ENCODE measurements around the gene GALNTL6. TPM values are rescaled to one million over a fixed set of nuclear protein-coding genes. Genes with fewer than 3 reads are reported as not detected.

GALNTL6 gene
- total and polyA plus RNA-seq, 9 of the 15 experiments (the other 6 are each of a cell fraction or from before 2014, with no cell fraction given) = 0.18 to 0.50 (median 0.29) TPM

- Histone ChIP-seq H3K27me3 (ENCODE audit: control insufficient read depth in 2 of 2, insufficient read depth in 2 of 2, low read length in 2 of 2) (no peaks in the 10 kb centered on the region), H3K27ac (ENCODE audit: extremely low read depth, low read depth, low read length) (no peak overlapping the region), H2AFZ (ENCODE audit: low read depth, low read length) (peak overlapping the region; percentile 64; the same call in 1 of the 2 replicates), H3K9me1 (ENCODE audit: control insufficient read depth, insufficient read depth, low read length) (no peaks in the 10 kb centered on the region), H3K36me3 (ENCODE audit: control insufficient read depth, insufficient read depth, low read length) (no peaks in the 10 kb centered on the region), H3K4me1 (replicated peaks in 1 of 2; ENCODE audit: control insufficient read depth in 2 of 2, insufficient read depth in 2 of 2, low read length in 2 of 2) (no peaks in the 10 kb centered on the region; a peak in 1 of 5 replicates), H3K79me2 (ENCODE audit: control insufficient read depth, insufficient read depth, low read length) (no peaks in the 10 kb centered on the region), H3K4me2 (ENCODE audit: insufficient read depth, low read length) (no peak overlapping the region), H3K4me3 (no peak overlapping the region), H4K20me1 (replicated peaks; ENCODE audit: control insufficient read depth, insufficient read depth, low read length) (no peaks in the 10 kb centered on the region), H3K9ac (ENCODE audit: insufficient read depth in 1 of 2, low read depth in 2 of 2, low read length in 2 of 2) (no peak overlapping the region), H3K9me3 (replicated peaks; ENCODE audit: control insufficient read depth, insufficient read depth, low read depth, low read length) (no peaks in the 10 kb centered on the region)
- ChIA-PET POLR2A (no interaction called here), CTCF (ENCODE audit: low intra/inter-chr PET ratio) (no interaction called here)
- ATAC-seq = peak; percentile 61
- DNase-seq (ENCODE audit: extremely low read depth in 1 of 4, low spot score in 3 of 4) = no peak
- in situ Hi-C loops (cut with MboI) = no loop called here
- intact Hi-C loops (cut with micrococcal nuclease) = no loop called here
- 16% methylated on average over 5 of the region's 5 CpGs for WGBS (ENCODE audit: insufficient coverage, low coverage, missing lambda C conversion rate)
- no TSS peak for BruUV-seq (replicated peaks)
- FAIRE-seq = no peak
- no peak for TF ChIP-seq NFXL1 (CRISPR knock-in tag; IDR thresholded peaks at IDR 0.05)
- TF ChIP-seq REST (IDR thresholded peaks at IDR 0.05; ENCODE audit: borderline replicate concordance) = no peak
- TF ChIP-seq REST (CRISPR knock-in tag; IDR thresholded peaks at IDR 0.05; ENCODE audit: low read depth) = no peak
- peak; percentile 78; the same call in 1 of the 2 replicates for TF ChIP-seq ZNF75A (CRISPR knock-in tag; IDR thresholded peaks at IDR 0.05)
- TF ChIP-seq PBX2 (CRISPR knock-in tag; IDR thresholded peaks at IDR 0.05; ENCODE audit: low read depth) = no peak
- TF ChIP-seq PBX2 (tag; conservative IDR thresholded peaks at IDR 0.05; ENCODE audit: low read depth) = peak; percentile 76
Measured at GRCh38 chr4:173046818-173047217, 1233.6 kb downstream of the GALNTL6 start.

All from K562 (cell line).